22Rv1 (cell line): ENCODE results near the gene ZC3H12C.

Experiments used
- CTCF ChIP-seq: fragments of 450-650 bp; IDR thresholded peaks from 2 replicates; pipeline ENCODE4 v1.5.1; 2017; ENCODE audit warnings: mild to moderate bottlenecking
- ZFX ChIP-seq: fragments of 450-650 bp; IDR thresholded peaks from 2 replicates; pipeline ENCODE4 v1.6.1; 2017; ENCODE audit warnings: antibody characterized with exemption, borderline replicate concordance

GRCh38 chr11:110130642-110131238 lies 37.5 kb downstream of the ZC3H12C start:
- TF ChIP-seq CTCF (no peak), ZFX (no peak)
